HG02970 (cell line): Measurements from ENCODE around the gene CDK19.

Experiments
- ATAC-seq: cut with Tn5 transposase; IDR thresholded peaks from one replicate; pipeline ENCODE4 v1.9.1; 2021; ENCODE audit warnings: mild to moderate bottlenecking, moderate library complexity, moderate number of reproducible peaks; ENCODE audit not compliant: unreplicated experiment, low FRiP score

CDK19 gene

DNA sequence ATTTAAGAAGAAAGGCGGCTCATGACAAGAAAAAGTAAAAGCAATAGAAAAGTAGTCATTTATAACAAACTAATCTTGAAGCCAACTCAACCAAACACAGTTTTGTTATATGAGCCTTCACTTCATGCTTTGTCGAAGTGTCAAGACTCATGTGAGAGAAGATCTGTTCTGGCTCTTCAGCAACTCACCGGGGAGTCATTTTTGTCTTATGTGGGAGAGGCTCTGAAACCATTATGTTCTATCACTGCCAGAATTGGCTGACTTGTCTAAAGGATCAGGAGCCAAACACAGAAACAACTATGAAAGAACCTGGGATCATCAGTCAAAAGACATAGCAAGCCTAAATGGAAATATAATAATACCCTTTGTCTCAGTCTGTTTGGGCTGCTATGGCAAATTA lies 105.2 kb downstream of the CDK19 start:
- no peak for ATAC-seq

DNA sequence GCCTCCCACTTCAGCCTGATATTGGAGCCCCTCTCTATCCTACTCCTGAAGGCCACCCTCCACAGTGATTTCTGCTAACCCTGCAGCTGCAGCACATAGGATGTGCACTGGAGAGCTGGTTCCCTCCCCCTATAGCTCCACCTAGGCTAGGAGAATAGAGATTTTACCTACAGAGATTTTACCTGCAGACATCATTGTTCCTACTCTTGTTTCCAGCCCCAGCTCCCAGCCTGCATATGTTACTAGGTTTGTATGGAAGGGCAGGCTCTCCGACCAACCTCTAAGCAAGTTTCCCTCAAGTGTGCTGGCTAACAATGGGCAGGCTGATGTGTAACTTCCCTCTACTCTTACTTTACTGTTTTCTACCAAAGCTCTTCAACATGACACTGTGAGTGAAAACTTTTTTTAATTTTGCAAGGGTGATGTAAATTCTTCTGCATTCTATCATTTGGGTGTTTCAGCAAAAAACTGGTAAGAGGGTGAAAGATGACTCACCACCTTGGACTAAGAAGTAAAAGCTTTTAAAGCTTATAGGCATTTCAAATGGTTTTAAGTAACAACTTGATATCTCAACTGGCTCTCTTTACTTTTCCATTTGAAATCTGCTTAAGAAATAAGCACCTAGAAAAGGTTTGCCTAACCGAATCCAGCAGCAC lies 106.8 kb downstream of the CDK19 start:
- ATAC-seq: no peak

DNA sequence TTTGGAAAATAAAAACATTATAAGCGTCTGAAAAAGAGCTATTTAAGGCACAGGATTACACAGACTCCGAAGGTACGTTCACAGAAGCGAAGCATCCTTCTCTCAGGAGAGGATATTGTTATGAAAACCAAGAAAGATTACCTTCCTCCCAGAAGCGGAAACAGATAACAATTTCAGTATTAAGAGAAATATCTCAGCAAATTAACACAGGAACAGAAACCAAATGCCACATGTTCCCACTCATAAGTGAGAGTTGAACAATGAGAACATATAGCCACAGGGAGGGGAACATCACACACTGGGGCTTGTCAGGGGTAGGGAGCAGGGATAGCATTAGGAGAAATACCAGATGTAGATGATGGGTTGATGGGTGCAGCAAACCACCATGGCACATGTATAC lies 109.7 kb downstream of the CDK19 start:
- ATAC-seq: no peak

DNA sequence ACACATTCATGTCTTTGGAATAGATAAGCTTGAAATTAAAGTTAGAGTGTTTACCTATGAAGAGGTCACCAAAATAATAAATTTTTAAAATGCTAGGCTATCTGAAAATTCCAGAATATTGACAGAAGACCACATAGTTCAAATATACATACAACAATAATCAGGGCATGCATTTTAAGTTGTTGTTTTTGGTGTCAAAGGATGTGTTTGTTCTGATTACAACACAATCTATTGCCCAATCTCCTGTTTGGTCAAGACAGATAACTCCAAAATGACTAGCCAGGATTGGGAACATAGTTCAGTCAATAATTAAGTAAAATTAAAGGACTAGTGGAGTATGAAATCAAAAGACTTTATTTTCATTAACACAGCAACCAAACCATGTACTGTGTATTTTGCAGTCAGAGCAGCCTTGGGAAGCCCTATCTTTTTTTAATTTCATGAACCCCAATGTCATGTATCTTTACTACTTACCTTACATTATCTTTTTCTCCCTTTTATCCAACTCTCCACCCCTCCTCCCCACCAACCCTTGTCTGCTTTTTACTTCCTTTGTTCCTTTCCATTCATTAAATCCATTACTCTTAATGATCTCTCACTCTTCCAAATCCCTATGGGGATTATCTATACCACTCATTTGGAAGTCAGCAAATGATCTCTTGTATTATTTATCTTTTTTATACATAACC lies 111.2 kb downstream of the CDK19 start:
- no peak for ATAC-seq

DNA sequence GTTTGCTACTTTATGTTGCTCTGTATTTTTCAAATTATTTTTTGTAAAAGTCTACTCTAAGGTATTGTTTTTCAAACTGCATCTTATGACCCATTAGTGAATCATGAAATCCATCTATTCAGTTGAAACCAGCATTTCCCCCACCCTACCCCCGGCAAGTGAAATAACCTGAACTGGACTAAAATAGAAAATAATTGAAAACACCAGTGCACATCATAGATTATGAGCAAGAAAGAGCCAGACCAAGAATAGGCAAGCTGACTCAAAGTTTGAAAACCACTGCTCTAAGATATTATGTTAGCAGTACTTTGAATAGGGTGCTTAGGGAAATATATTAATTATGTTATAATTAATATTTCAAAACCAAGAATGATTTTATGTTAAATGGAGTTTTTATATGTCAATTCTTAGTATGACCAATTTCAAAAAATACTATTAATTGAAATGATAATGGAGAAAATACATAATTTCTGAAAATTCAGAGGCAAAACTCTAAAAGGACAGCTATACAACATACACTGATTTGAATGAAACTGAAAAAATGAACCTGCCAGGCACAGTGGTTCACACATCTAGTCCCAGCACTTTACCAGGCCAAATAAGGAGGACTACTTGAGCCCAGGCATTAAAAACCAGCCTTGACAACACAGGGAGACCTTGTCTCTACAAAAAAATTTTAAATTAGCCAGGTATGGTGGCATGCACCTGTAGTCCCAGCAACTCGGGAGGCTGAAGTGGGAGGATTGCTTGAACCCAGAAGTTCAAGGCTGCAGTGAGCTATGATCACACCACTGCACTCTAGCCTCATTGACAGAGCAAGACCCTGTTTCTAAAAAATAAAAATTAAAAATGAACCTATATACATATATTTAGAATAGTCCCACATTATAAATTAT lies 112.0 kb downstream of the CDK19 start:
- no peak for ATAC-seq

DNA sequence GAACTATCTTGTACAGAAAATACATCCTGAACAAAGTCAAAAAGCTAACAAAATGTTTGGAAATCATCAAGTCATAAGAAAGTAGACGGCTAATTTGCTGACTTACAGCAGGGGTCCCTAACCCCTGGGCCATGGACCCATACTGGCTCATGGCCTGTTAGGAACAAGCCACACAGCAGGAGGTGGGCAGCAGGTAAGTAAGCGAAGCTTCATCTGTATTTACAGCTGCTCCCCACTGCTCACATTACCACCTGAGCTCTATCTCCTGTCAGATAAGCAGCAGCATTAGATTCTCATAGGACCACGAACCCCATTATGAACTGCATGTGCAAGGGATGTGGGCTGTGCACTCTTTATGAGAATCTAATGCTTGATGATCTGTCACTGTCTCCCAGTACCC lies 115.5 kb downstream of the CDK19 start:
- no peak for ATAC-seq

DNA sequence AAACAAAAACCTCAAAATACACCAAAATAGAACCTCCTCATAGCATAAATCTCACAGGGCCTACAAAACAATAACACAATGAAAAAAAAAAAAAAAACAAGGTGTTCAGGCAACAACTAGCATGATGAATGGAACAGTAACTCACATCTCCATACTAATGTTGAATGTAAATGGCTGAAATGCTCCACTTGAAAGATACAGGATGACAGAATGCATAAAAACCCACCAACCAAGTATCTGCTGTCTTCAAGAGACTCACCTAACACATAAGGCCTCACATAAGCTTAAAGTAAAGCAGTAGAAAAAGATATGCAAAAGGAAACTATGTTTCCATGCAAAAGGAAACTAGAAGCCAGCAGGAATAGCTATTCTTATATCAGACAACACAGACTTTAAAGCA lies 121.3 kb downstream of the CDK19 start:
- ATAC-seq: no peak

DNA sequence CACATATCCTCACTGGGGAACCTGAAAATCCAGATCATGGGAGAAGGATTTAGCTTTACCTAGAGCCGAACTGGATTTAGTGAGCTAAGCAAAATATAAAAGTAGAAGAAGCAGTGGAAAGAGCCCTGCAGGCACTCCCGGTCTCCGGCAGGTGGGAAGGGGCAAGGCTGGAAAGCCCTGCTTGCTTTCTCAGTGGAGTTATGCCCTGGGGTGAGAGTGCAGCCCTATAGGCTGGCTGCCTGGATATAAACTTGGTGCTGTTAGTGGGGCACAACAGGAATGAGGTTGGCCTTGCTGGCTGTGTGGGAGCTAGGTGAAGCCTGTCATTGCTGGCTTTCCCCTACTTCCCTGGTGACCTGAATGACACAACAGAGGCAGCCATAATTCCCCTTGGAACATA lies 122.0 kb downstream of the CDK19 start:
- ATAC-seq: no peak

DNA sequence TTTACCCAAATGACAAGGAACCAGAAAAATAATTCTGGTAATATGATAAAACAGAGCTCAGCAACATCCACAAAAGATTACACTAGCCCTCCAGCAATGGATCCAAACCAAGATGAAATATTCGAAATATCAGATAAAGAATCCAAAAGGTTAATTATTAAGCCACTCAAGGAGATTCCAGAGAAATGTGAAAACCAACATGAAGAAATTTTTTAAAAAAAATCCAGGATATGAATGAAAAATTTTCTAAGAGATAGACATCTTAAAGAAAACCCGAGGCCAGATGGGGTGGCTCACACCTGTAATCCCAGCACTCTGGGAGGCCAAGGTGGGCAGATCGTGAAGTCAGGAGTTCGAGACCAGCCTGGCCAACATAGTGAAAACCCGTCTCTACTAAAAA lies 124.4 kb downstream of the CDK19 start:
- no peak for ATAC-seq

DNA sequence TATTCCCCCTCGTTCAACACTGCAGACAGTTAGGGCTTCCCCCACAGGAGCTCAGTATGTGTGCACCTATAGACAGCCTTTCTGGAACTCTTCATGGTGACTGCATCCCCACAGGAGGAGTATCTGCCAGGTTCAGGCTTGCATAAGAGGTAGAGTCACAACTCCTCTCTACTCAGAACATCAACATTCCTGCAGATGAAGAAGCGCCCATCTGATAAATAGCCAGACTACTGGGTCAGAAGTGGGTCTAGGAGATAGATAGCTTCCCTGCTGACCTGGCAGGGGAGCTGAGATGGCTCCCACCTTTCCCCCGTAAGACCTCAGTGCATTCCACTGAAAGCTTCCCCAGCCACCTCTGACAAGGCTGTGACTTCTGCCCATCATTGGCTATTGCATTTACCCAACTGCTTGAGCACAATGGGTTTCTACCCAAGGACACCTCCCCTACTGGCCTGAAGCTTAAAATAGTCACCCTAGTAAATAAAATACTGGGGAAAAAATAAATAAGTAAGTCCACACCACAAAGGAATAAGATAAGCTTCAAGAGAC lies 125.1 kb downstream of the CDK19 start:
- ATAC-seq: no peak

DNA sequence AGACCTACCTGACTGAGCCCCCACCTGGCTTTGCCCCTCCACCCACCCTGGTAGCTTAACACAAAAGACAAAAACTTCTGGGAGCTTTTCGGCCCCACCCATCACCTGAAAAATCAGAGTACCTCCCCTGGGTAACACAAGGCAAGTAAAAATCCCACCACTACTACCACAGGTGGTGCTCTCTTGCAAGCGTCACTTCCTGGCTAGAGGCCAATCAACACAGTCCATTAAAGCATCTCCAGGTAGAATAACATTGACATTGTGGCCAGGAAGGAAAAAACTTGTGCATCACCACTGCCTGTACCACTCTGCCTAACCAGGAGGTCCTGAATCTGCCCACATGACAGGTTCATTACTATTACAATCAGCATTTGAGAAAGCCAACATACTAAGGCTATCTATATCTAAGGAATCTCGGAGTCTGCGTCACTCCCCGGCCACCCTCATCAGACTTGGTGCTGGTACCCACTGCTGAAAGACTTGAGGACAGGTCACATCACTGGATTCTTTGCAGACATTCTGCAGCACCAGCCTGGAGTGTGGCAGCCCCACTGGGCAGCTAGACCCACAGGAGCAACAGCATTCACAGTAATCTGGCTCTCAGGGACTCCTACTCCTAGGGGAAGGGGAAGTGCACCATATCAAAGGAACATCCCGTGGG lies 125.9 kb downstream of the CDK19 start:
- no peak for ATAC-seq

DNA sequence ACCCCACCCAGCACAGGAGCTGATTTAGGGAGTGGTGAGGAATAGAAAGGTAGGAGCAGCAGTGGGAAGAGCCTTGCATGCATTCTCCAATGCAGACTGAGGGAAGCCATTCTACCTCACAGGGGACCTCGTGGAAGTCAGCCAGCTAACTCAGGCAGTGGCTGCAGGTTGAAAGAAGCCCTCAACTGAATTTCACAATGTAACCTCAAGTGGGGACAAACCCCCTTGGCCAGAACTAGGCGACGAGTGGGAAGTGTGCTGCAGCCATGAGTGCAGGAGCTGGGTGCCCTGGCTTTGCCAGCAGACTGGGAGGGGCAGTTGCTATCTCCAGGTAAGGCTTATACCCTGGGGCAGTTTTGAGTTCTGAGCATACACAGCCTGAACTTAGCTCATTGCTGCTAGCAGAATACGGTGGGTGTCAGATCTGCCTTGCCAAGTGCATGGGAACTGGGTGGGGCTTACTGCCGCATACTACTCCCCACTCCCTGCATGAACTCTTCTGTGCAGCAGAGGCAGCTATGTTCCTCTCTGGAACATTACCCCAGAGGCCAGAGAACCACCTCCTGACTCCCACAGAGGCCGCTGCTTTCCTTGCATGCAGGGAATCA lies 126.5 kb downstream of the CDK19 start:
- ATAC-seq: no peak

DNA sequence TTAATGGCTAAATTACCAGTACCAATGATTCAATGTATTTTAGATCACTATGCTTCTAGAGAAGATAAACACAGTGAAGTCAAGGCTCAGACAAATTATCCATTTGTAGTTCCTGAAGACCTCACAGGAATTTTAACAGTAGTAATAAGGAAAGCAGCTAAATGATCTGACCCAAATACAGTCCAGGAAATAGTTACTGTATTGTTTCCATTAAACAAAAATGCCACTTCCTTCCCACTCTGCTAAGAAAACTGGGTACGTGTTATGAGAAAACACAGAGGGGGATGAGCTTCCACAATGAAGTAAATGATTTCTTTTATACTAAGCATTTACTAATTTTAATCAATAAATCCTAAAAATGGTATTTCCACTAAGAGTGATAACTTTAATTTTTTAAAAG lies 127.9 kb downstream of the CDK19 start:
- ATAC-seq: no peak

DNA sequence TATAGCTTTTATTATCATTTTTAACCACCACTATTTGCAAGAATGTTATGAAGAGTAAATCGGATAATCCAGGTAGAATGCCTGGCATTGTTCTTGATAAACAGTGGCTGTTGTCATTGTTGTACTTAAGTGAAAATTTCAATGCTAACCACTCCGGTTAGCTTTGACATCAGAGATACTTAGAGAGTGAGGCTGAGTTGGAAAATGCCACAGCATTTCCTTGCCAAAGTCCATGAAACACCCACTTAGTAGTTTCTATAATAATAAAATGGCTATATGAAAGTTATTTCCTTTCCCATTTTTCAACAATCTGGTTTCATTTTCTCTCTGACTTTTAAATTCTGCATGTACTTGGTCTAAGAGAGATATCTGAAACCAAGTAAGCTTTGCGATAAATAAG lies 132.0 kb downstream of the CDK19 start:
- ATAC-seq: no peak

DNA sequence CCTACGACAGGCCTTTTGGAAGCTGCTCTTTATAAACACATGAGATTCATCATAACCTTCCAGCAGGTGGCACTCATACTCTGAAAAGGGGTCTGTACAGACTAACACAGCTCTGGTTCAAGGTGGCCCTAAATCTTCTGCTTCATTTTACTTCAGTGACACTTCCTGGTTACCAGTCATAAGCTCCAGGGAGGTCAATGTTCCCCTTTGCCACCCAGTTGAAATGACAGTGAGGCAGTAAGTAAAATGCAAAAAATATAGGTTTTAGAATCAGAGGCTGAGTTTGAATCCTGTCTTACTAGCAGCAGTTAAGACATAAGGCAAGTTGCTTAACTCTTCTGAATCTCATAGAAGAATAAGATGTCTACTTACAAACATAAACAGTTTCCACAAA lies 132.8 kb downstream of the CDK19 start:
- peak; percentile 79 for ATAC-seq

DNA sequence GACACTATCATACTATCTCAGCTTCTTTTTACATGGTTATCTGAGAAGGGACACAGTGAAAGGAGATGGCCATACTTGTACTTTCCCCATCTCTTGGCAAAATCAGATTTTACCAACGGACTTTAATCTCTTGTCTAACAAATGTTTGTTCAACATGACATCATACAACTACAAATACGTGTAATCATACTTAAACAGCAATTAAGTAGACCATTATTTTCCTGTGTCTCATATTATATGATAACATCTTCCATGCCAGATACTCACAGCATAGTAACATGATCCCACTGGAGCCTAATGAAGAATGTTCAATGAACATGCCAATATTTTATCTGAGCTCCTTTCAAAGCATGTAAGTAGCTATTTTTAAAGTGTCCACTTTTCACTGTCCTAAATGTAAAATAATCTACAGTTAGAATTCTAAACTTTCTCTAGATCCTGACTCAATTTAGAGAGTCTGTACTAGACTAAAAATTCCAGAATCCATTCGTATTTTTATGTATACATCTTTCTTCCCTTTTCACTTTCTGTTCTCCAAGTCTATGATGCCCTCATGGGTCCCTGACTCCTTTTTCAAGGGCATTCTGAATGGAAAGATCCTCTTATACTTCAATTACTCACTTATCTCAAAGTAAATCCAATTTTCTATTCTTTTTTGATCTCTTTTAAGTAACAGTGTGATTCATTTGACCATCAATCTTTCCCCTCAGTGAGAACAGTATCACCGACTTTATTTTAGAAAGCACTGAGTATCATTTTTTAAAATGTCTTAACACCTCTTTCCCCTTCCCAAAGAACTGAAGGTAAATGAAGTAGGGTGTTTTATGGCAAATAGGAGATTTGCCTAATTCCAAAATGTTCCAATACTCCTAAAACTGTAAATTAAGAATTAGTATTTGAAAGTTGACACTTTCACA lies 133.5 kb downstream of the CDK19 start:
- no peak for ATAC-seq

DNA sequence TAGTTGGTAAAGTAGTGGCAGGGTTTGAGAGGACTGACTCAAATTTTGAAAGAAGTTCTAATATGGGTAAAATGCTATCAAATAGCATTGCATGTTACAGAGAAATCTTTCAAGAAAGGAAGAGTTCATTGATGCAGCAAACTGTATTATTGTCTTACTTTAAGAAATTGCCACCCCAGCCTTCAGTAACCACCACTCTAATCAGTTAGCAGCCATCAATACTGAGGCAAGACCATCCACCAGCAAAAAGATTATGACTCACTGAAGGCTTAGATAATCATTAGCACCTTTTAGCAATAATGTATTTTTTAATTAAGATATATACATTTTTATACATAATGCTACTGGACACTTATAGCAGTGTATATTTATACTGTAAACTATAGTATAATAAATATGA lies 138.9 kb downstream of the CDK19 start:
- ATAC-seq: no peak

DNA sequence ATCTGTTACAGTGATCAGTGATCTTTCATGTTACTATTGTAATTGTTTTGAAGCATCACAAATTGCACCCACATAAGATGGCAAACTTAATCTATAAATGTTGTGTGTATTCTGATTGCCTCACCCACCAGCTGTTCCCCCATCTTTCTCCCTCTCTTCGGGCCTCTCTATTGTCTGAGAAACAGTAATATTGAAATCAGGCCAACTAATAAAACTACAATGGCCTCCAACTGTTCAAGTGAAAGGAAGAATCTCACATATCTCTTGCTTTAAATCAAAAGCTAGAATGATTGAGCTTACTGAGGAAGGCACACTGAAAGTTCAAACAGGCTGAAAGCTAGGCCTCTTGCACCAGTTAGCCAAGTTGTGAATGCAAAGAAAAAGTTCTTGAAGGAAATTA lies 141.2 kb downstream of the CDK19 start:
- ATAC-seq: no peak

DNA sequence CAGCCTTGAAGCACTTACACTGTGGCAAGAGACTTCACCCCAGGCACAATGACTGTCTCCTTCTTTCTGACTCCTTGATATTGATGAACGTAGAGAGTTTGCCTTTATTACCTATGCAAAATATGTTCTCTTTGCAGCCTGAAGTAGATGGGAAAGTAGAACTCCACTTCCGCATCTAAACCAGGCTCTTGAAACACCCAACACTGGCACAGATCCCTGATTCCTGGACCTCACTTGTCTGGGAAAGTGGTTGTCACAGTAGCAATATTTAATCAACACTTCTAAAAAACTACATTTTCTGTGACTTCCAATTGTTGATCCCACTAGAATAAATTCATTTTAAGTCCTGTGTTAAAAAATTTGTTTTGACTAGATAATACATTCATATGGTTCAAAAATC lies 143.1 kb downstream of the CDK19 start:
- ATAC-seq: no peak
